A549 (cell line): Measurements from ENCODE around the gene SDC3.

Experiments
- CHD2 ChIP-seq: fragments of 150-350 bp; IDR thresholded peaks from 2 replicates; pipeline ENCODE4 v1.6.1; 2014; ENCODE audit warnings: low read length; ENCODE audit not compliant: partially characterized antibody
- CHD4 ChIP-seq: fragments of 200-600 bp; sonication (generic); IDR thresholded peaks from 2 replicates; pipeline ENCODE4 v1.6.1; 2016; ENCODE audit warnings: antibody characterized with exemption, mild to moderate bottlenecking, borderline replicate concordance
- CTCF ChIP-seq: fragments of >200 bp; sonication (Bioruptor Twin); formaldehyde crosslinking; IDR thresholded peaks from 3 replicates; pipeline ENCODE4 v1.5.1; 2016
- ESRRA ChIP-seq: fragments of 150-350 bp; IDR thresholded peaks from 2 replicates; pipeline ENCODE4 v1.6.1; 2014; ENCODE audit warnings: mild to moderate bottlenecking, low read length, borderline replicate concordance
- HDAC2 ChIP-seq: fragments of 200-600 bp; sonication (generic); IDR thresholded peaks from 2 replicates; pipeline ENCODE4 v1.6.1; 2016
- HEYL ChIP-seq: fragments of 250-450 bp; sonication (Bioruptor Pico); IDR thresholded peaks from 2 replicates; pipeline ENCODE4 v1.8.0; 2021; ENCODE audit warnings: mild to moderate bottlenecking, moderate library complexity
- KDM1A ChIP-seq: fragments of 200-600 bp; sonication (generic); IDR thresholded peaks from 2 replicates; pipeline ENCODE4 v1.6.1; 2016; ENCODE audit warnings: low read depth, mild to moderate bottlenecking
- POLR2A ChIP-seq: IDR thresholded peaks from 2 replicates; pipeline ENCODE4 v1.6.1; 2012; ENCODE audit warnings: mild to moderate bottlenecking, low read length
- RCOR1 ChIP-seq: fragments of 150-350 bp; IDR thresholded peaks from 2 replicates; pipeline ENCODE4 v1.6.1; 2014; ENCODE audit warnings: antibody characterized with exemption, low read length, low read depth
- RFX5 ChIP-seq: fragments of 450-650 bp; IDR thresholded peaks from 2 replicates; pipeline ENCODE4 v1.7.1; 2014; ENCODE audit warnings: antibody characterized with exemption, mild to moderate bottlenecking, moderate library complexity
- SMC3 ChIP-seq: fragments of >200 bp; sonication (Bioruptor Twin); formaldehyde crosslinking; IDR thresholded peaks from 3 replicates; pipeline ENCODE4 v1.6.1; 2018; ENCODE audit warnings: inconsistent platforms
- TF ChIP-seq, protein P1 (sequence below): fragments of 200-600 bp; sonication (generic); IDR thresholded peaks from 2 replicates; pipeline ENCODE4 v1.6.1; 2016; ENCODE audit warnings: antibody characterized with exemption, mild to moderate bottlenecking, moderate library complexity

GRCh38 chr1:30852026-30852425, 56.5 kb downstream of the SDC3 start:
- TF ChIP-seq CTCF = no peak
- no peak for TF ChIP-seq RFX5
- no peak for TF ChIP-seq HDAC2
- no peak for TF ChIP-seq POLR2A
- TF ChIP-seq, protein P1, sequence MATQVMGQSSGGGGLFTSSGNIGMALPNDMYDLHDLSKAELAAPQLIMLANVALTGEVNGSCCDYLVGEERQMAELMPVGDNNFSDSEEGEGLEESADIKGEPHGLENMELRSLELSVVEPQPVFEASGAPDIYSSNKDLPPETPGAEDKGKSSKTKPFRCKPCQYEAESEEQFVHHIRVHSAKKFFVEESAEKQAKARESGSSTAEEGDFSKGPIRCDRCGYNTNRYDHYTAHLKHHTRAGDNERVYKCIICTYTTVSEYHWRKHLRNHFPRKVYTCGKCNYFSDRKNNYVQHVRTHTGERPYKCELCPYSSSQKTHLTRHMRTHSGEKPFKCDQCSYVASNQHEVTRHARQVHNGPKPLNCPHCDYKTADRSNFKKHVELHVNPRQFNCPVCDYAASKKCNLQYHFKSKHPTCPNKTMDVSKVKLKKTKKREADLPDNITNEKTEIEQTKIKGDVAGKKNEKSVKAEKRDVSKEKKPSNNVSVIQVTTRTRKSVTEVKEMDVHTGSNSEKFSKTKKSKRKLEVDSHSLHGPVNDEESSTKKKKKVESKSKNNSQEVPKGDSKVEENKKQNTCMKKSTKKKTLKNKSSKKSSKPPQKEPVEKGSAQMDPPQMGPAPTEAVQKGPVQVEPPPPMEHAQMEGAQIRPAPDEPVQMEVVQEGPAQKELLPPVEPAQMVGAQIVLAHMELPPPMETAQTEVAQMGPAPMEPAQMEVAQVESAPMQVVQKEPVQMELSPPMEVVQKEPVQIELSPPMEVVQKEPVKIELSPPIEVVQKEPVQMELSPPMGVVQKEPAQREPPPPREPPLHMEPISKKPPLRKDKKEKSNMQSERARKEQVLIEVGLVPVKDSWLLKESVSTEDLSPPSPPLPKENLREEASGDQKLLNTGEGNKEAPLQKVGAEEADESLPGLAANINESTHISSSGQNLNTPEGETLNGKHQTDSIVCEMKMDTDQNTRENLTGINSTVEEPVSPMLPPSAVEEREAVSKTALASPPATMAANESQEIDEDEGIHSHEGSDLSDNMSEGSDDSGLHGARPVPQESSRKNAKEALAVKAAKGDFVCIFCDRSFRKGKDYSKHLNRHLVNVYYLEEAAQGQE = no peak
- no peak for TF ChIP-seq CHD4
- no peak for TF ChIP-seq SMC3
- no peak for TF ChIP-seq CHD2
- no peak for TF ChIP-seq RCOR1
- TF ChIP-seq ESRRA = no peak
- TF ChIP-seq HEYL (CRISPR knock-in tag) = no peak
- no peak for TF ChIP-seq KDM1A
